ENCODE data around the gene LHX3.

Gene LHX3

DNA sequence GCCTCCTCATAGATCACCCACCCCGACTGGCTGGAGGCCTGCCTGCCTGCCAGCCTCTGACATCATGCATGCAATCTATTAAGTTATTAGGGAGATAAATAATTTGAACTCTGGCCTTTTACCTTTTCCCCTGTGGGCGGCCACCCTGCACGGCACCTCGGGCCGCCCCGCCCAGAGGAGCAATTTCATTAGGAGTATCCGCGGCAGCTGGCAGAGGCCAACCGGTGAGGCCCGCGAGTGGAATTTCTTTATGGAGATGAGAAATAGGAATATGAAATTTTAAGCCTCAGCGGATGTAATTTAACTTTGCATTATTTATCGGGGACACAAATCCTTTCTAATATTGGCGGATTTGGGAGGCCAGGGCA is 22.5 kb downstream of the LHX3 start:
- no peak for TF ChIP-seq POLR2A (IDR thresholded peaks at IDR 0.05; ENCODE audit: low read depth, low read length)
- FAIRE-seq (no peak), DNase-seq (ENCODE audit: insufficient read length, low spot score) (no peak)

DNA sequence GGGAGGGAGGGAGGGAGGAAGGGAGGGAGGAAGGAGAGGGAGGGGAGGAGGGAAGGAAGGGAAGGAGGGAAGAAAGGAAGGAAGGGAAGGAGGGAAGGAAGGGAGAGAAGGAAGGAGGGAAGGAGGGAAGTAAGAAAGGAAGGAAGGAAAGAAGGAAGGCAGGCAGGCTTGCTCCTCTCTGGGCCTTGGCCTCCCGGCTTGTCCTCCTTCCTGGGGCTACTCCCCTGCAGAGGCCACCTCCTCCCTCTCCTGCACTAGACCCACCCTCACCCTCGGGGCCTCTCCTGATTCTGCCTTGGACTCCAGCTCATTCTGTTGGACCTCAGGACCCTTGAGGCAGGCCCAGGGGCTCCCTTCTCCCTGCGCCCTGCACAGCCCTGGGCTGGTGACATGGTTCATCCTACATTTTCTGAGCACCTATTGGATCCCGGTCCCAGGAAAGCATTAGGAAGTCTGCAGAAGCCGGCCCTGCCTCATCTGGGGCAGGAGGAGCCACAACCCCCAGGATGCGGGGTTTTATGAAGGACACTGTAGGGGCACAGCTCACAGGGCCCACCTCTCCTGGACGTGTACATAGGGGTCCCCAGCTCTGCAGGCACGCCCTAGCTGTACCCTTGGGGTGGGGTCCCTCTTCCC is 23.0 kb downstream of the LHX3 start:
- FAIRE-seq = no peak

DNA sequence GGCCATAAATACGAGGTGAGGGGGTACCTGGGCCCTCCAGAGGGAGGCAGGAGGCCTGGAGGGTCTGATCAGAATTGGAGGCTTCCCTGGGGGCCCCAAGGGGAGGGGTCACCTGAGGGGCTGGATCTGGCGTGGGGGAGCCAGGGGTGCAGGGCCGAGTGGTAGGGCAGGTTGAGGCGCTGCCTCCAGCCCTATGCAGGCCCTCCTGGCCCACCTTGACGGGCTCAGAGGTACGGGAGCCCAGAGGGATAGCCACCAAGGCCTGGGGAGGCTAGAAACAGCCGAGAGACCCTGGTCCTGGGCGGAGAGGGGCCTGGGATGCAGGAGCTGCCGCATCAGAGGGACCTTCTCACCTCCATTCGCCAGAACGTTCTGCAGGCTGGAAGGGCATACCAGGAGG is 24.3 kb downstream of the LHX3 start:
- no peak for FAIRE-seq
- no peak for DNase-seq (ENCODE audit: insufficient read length, low spot score)
- no peak for TF ChIP-seq POLR2A (IDR thresholded peaks at IDR 0.05; ENCODE audit: low read depth, low read length)

More for the DNA sequence above, 23.0 kb downstream of the LHX3 start:
- TF ChIP-seq POLR2A (IDR thresholded peaks at IDR 0.05; ENCODE audit: low read depth, low read length) = no peak
- DNase-seq (ENCODE audit: insufficient read length, low spot score) = no peak

DNA sequence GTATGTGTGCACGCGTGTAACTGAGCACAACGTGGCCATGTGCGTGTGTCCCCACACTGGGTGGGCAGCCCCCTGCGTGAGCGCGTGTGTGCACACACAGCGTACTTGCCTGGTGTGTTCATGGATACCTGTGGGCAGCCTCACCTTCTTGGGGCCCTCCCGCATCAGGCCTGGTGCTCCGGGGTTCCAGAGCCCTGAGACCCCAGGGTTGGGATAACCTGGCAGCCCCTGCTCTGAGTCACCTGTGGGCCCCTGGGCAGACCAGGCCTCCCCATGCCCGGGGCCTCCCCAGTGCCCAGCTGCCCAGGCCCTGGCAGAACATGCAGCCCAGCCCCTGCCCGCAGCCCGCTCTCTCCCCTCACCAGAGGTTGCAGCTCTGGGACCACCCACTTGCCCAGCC is 25.2 kb downstream of the LHX3 start:
- no peak for DNase-seq (ENCODE audit: insufficient read length, low spot score)
- no peak for TF ChIP-seq POLR2A (IDR thresholded peaks at IDR 0.05; ENCODE audit: low read depth, low read length)
- no peak for FAIRE-seq

DNA sequence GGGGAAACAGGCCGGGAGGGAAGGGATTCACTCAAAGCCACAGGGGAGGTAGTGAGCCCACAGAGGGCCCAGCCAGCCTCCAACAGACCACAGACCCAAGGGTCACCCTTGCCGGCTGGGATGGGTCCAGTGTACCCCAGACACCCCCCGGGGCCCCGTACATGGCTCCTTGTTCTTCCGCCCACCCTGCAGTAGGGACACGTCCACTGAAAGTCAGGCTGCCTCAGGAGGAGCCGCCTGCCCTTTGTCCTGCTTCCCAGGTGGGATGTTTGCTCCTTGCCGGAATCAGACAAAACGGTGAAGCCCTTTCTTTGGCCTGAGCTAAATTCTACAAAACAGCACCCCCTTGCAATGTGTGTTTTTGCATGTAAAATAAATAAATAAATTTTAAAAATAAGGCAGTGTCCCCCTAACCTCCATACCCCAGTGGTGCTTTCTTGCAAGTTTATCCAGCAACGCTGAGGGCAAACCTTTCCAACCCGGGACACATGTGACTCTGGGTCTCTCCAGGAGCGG is 25.8 kb downstream of the LHX3 start:
- TF ChIP-seq POLR2A (IDR thresholded peaks at IDR 0.05; ENCODE audit: low read depth, low read length) = no peak
- DNase-seq (ENCODE audit: insufficient read length, low spot score) = no peak
- no peak for FAIRE-seq

DNA sequence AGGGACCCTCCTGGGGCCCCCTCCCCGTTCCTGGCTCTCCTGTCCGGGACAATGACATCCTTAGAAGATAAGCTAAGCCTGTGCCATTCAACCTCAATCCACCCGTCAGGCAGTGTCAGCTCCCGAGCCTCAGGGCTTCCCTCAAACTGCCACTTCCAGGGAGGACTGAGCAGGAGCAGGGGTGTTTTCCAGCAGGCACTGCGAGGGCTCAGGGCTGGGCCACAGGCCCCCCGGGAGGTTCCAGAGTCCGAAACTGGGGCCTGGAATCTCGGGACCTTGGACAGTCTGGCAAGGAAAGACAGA is 26.2 kb downstream of the LHX3 start:
- no peak for TF ChIP-seq POLR2A (IDR thresholded peaks at IDR 0.05; ENCODE audit: low read depth, low read length)
- FAIRE-seq = no peak
- DNase-seq (ENCODE audit: insufficient read length, low spot score) = no peak

DNA sequence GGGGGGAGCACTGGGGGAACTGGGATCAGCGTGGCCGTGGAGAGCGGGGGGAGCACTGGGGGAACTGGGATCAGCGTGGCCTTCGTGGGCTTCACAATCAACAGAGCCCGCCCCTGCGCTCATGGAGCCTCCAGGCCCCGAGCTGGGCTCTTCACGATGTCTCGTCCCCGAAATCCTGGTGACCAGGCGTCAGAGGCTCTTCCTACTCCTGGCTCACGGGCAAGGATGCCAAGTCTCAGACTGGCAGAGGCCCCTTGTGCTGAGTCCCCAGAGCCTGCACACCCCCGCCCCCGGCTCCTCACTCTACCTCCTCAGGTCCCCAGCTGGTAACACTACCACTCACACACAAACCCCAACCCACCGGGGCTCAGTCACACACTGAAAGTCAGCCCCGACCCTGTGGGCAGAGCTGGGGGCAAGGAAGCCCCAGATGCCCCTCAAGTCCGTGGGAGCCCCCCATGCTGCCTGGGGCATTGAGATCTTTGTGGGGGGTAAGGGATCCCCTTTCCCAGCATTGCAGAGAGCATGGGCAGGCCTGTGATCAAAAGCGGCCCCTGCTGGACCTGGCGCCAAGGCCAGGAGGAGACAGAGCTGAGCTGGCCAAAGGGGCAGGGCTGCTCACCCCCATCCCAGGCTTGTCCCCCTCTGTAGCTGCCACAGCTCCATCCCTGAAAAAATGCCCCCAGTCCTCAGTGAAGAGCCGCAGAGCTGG is 26.7 kb downstream of the LHX3 start:
- no peak for TF ChIP-seq POLR2A (IDR thresholded peaks at IDR 0.05; ENCODE audit: low read depth, low read length)
- FAIRE-seq = no peak
- no peak for DNase-seq (ENCODE audit: insufficient read length, low spot score)

DNA sequence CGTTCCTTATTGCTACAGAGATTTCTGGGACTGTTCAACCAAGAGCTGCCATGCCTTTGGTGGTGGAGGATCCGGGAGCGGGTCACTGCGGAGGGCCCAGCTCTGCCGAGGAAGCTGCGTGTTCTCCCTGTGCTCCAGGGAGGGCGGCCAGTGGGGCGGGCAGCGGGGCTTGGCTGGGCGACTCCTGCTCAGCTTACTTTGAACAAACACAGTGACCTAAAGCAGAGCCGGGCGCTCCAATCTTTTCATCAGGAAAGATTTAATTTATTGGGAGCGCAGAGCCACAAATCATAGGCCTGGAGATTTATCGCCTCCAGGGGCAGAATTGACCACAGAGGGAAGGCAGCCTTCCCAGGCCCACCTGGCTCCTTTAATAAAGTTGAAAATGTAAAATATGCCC is 27.7 kb downstream of the LHX3 start:
- FAIRE-seq (no peak), DNase-seq (ENCODE audit: insufficient read length, low spot score) (no peak)
- no peak for TF ChIP-seq POLR2A (IDR thresholded peaks at IDR 0.05; ENCODE audit: low read depth, low read length)

DNA sequence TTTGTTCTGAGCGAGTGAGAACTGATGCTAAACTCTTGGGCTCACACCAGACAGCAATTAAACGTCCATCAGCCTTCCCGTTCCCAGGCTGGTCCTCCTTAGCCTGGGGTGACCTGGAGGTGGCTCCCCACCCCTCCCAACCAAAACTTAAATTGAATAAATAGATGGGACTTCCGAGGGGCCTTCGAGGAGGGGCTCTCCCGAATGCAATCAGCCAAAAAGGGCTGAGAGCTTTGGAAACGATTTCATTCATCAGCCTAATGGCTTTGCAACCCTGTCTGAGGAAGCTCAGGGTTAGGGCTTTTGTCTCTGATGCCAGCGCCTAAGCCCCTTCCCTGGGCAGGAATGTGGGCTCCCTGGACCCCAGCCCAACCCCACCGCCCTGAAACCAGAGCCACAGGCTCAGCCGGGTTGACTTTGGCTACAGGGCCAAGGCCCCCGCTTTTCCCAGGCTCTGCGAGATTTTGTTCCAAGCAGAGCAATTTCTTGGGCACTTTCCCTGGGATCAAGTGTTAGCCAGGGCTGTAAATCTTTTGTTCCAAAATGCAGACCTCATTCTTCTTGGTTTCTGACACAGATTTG is 29.2 kb downstream of the LHX3 start:
- FAIRE-seq = no peak
- DNase-seq (ENCODE audit: insufficient read length, low spot score) = no peak
- TF ChIP-seq POLR2A (IDR thresholded peaks at IDR 0.05; ENCODE audit: low read depth, low read length) = no peak

DNA sequence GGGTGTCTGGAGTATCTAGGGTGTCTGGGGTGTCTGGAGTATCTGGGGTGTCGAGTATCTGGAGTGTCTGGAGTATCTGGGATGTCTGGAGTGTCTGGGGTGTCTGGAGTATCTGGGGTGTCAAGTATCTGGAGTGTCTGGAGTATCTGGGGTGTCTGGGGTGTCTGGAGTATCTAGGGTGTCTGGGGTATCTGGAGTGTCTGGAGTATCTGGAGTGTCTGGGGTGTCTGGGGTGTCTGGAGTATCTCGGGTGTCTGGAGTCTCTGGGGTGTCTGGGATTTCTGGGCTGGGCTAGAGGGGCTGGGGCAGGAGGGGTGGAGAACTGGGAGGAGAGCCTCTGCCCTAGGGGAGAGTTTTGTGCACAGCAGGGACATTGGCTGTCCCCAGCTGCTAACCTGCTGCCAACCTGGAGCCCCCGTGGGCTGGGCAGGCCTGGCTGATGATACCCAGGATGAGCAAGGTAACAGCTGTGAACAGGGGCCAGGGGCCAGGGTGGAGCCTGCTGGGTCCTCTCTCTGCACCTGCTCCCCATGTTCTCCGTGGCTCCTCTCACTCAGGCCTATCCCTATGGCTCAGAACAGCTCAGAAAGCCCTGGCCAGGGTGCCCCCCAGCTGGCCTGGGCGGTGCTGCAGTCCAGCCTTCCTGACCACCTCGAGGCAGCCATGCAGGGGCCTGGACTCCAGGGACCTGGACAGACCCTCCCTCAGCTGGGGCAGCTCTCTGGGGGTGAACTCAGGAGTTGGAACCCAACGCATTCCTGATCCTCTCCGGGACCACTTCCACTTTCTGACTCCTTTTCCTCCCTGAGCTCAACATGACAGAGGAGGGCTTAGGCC is 29.9 kb downstream of the LHX3 start:
- FAIRE-seq (no peak), DNase-seq (ENCODE audit: insufficient read length, low spot score) (no peak)
- no peak for TF ChIP-seq POLR2A (IDR thresholded peaks at IDR 0.05; ENCODE audit: low read depth, low read length)

DNA sequence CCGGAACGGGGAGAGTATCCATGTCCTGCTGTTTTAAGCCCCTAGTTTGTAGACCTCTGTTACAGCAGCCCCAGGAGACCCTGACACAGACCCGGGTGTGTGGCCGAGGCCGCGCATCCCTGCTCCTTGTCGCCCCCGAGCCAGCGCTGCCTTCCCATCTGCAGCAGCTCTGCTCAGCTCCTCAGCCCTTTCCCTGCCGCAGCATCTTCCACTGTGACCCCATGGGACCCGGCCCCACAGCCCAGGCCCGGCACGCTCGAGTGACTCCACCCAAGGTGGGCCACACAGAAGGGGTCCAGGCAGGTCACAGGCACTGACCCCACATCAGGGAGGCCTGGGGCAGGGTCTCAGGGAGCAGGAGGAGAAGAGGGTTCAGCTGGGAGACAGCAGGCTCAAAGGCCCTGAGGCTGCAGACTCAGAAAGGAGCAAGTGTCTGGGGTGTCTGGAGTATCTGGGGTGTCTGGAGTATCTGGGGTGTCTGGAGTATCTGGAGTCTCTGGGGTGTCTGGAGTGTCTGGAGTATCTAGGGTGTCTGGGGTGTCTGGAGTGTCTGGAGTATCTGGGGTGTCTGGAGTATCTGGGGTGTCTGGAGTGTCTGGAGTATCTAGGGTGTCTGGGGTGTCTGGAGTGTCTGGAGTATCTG is 31.2 kb downstream of the LHX3 start:
- no peak for DNase-seq (ENCODE audit: insufficient read length, low spot score)
- TF ChIP-seq POLR2A (IDR thresholded peaks at IDR 0.05; ENCODE audit: low read depth, low read length) = no peak
- no peak for FAIRE-seq

DNA sequence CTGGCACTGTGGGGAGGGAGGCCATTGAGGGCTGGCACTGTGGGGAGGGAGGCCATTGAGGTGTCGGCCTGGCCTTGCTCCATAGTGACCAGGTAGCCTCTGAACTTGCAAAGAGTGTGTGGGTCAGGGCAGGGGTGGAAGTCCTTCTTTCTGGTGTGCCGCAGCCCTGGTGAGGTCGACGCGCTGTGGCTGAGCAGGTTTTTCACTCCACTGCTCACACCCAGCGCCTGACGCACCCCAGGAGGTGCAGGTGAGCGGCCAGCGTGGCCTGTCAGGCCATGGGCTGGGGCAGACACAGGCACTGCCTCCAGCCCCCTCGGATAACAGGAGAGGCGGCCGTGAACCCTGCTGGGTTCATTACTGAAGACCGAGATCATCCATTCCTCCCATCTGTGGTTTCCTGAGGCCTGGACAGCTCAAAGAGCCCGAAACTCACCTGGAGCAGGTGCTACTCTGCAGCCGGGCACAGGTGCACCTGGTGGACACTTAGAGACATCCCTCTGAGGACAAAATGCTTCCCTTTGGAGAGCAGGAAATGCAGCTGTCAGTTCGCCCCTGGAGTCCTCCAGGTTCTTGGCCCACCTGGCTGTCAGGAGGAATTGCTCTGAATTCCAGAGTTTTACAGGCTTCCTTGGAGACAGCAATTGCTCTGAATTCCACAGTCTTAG is 32.4 kb downstream of the LHX3 start:
- FAIRE-seq = no peak
- no peak for TF ChIP-seq POLR2A (IDR thresholded peaks at IDR 0.05; ENCODE audit: low read depth, low read length)
- DNase-seq (ENCODE audit: insufficient read length, low spot score) = no peak

DNA sequence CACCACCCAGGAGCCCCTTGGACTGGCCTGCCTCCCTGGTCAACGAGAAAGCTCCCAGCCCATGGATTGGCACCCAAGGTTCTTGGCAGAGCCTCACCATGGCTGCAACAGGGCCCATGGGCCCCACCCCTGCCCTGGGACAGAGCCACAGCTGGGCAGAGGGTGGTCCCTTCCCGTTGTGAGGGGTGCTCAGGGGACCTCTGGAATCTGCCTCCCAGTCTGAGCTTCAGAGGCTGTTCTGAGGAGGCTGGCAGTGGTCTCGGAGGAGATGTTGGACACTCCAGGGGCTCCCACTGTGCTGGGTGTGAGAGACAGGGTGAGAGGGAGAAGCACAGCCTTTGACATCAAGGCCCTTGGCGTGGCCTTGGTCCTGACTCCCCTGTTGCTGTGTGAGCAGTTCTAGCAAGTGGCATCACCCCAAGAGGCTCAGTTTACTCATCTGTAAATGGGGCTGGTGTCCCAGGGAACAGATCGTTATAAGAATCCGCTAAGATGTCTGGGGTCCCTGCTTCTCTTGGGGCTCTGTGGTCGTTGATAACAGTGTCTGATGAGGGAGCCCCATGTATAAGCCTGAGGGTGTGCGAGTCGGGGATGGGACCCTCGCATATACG is 33.0 kb downstream of the LHX3 start:
- no peak for TF ChIP-seq POLR2A (IDR thresholded peaks at IDR 0.05; ENCODE audit: low read depth, low read length)
- FAIRE-seq = no peak

More for the DNA sequence above, 33.0 kb downstream of the LHX3 start:
- no peak for DNase-seq (ENCODE audit: insufficient read length, low spot score)

Measured in H54 (cell line).